NCI-H510A treated with DMSO at 0.1 percent for 48 hours (cell line): Measurements from ENCODE around the gene LGI4.

Experiments used
- DNase-seq: peaks from one replicate; lab custom pipeline; 2025; lab: John Stamatoyannopoulos, UW

Gene LGI4

GRCh38 chr19:35085947-35086346 lies 48.9 kb downstream of the LGI4 start:
- no peak for DNase-seq

- DNase-seq = no peak
Measured at GRCh38 chr19:35084509-35084762, 50.4 kb downstream of the LGI4 start.

- DNase-seq = no peak
Measured at GRCh38 chr19:35083691-35084508, 51.0 kb downstream of the LGI4 start.

- no peak for DNase-seq
Measured at GRCh38 chr19:35081201-35081600, 53.7 kb downstream of the LGI4 start.

GRCh38 chr19:35080613-35081170 lies 54.2 kb downstream of the LGI4 start:
- no peak for DNase-seq

- DNase-seq = no peak
Measured at GRCh38 chr19:35079826-35080225, 55.0 kb downstream of the LGI4 start.

- no peak for DNase-seq
Measured at GRCh38 chr19:35077411-35078223, 57.2 kb downstream of the LGI4 start.

GRCh38 chr19:35076657-35077056 lies 58.2 kb downstream of the LGI4 start:
- no peak for DNase-seq

GRCh38 chr19:35076026-35076370 lies 58.9 kb downstream of the LGI4 start:
- no peak for DNase-seq

- no peak for DNase-seq
Measured at GRCh38 chr19:35075202-35076025, 59.4 kb downstream of the LGI4 start.
